Fibroblast of lung (primary cell): Measurements from ENCODE around the gene DLG3. TPM values are rescaled to one million over a fixed set of nuclear protein-coding genes. Genes with fewer than 3 reads are reported as not detected.

Experiments used
- DNase-seq, 2 donors: peaks; one replicate each; pipeline versions ENCODE4 v3.0.0 to v3.0.0-alpha.2; 2010; ENCODE audit warnings: low read depth in 2 of 2
- H2AFZ ChIP-seq: 2 replicates; pipeline ENCODE4 v1.5.1; 2012; ENCODE audit warnings: low read length, control low read depth, inconsistent platforms
- H3K27ac ChIP-seq: 2 replicates; pipeline ENCODE4 v1.5.1; 2011; ENCODE audit warnings: low read length, control low read depth; ENCODE audit not compliant: insufficient read depth
- H3K27me3 ChIP-seq: 2 replicates; pipeline ENCODE4 v1.5.1; 2011; ENCODE audit warnings: mild to moderate bottlenecking, low read length; ENCODE audit not compliant: control insufficient read depth, insufficient read depth
- H3K36me3 ChIP-seq: 2 replicates; pipeline ENCODE4 v1.5.1; 2011; ENCODE audit warnings: low read length; ENCODE audit not compliant: control insufficient read depth, insufficient read depth
- H3K4me1 ChIP-seq: 2 replicates; pipeline ENCODE4 v1.5.1; 2011; ENCODE audit warnings: low read length; ENCODE audit not compliant: control insufficient read depth, insufficient read depth; ENCODE audit errors: extremely low read depth
- H3K4me2 ChIP-seq: 2 replicates; pipeline ENCODE4 v1.5.1; 2011; ENCODE audit warnings: low read length, control low read depth; ENCODE audit not compliant: insufficient read depth; ENCODE audit errors: extremely low read depth
- H3K4me3 ChIP-seq, 4 experiments: fragments of 200-600 bp in 1 of 4; sonication (generic) in 1 of 4; replicated peaks in 1 of 4; 2 replicates each; pipeline ENCODE4 v1.5.1; 2011 to 2016; ENCODE audit warnings: low read length in 4 of 4, low read depth in 3 of 4, mild to moderate bottlenecking in 3 of 4, control low read depth in 2 of 4, inconsistent platforms in 1 of 4, mixed read lengths in 1 of 4; ENCODE audit not compliant: insufficient read depth in 1 of 4; ENCODE audit errors: control extremely low read depth in 1 of 4
- H3K79me2 ChIP-seq: 2 replicates; pipeline ENCODE4 v1.5.1; 2012; ENCODE audit warnings: mild to moderate bottlenecking, low read length, inconsistent platforms; ENCODE audit not compliant: control insufficient read depth, insufficient read depth
- H3K9ac ChIP-seq: 2 replicates; pipeline ENCODE4 v1.5.1; 2011; ENCODE audit warnings: mild to moderate bottlenecking, low read length, control low read depth; ENCODE audit not compliant: insufficient read depth
- H3K9me3 ChIP-seq: 2 replicates; pipeline ENCODE4 v1.5.1; 2012; ENCODE audit warnings: low read depth, low read length; ENCODE audit not compliant: control insufficient read depth, insufficient read depth
- H4K20me1 ChIP-seq: 2 replicates; pipeline ENCODE4 v1.5.1; 2011; ENCODE audit warnings: low read length; ENCODE audit not compliant: control insufficient read depth, insufficient read depth; ENCODE audit errors: extremely low read depth
- EZH2 ChIP-seq: IDR thresholded peaks from 2 replicates; pipeline ENCODE4 v1.5.1; 2012; ENCODE audit warnings: low read length, control low read depth, mild to moderate bottlenecking; ENCODE audit errors: missing control alignments
- polyA plus RNA-seq, 2 donors: library from polyadenylated mRNA; depleted of rRNA in 1 of 2; stranded (reverse) in 1 of 2; unstranded in 1 of 2; fragments of >200 nt; gene quantifications; 2 replicates each; pipeline ENCODE4 v1.2.1, GENCODE V29; 2011 to 2012; ENCODE audit warnings: missing spikeins in 1 of 2
- total RNA-seq: library from RNA; depleted of rRNA; stranded (reverse); fragments of >200 nt; gene quantifications from 2 replicates; pipeline ENCODE4 v1.2.1, GENCODE V29; 2014
- TF ChIP-seq, protein P1 (sequence below), 2 donors: IDR thresholded peaks in 1 of 2; conservative IDR thresholded peaks in 1 of 2; 1 replicate in 1 of 2; 2 replicates in 1 of 2; pipeline ENCODE4 v1.5.1; 2011 to 2012; ENCODE audit warnings: low read length in 2 of 2, control low read depth in 1 of 2, inconsistent platforms in 1 of 2, low read depth in 1 of 2, mild to moderate bottlenecking in 1 of 2

The DLG3 gene
- total and polyA plus RNA-seq, 2 donors (not counting 1 experiment from before 2014, with no cell fraction given): 21.0 to 24.6 TPM

DNA sequence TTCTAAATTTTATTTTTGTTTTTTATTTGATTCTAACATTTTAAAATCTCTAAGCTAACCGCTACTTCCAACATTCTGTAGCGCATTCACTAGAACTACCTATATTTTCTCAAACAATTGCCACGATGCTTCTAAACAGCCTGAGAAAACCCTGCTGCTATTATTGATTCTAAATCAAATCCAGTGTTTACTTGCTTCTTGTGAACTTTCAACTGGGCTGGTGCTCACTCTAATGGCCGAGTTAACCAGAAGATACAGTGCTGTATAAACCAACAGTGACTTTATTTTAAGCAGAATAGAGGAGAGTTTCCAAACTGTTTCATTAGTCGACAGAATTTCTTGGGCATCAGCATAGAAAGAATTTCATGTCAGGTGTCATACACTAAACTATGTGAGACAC lies 110.3 kb downstream of the DLG3 start:
- DNase-seq: no peak
- no peak overlapping the region for H3K9ac ChIP-seq
- no peaks in the 10 kb centered on the region for H3K79me2 ChIP-seq
- no peak overlapping the region for H3K4me2 ChIP-seq
- no peaks in the 10 kb centered on the region for H3K36me3 ChIP-seq
- no peak overlapping the region for H2AFZ ChIP-seq
- no peaks in the 10 kb centered on the region for H4K20me1 ChIP-seq
- TF ChIP-seq EZH2: no peak
- TF ChIP-seq, protein P1, sequence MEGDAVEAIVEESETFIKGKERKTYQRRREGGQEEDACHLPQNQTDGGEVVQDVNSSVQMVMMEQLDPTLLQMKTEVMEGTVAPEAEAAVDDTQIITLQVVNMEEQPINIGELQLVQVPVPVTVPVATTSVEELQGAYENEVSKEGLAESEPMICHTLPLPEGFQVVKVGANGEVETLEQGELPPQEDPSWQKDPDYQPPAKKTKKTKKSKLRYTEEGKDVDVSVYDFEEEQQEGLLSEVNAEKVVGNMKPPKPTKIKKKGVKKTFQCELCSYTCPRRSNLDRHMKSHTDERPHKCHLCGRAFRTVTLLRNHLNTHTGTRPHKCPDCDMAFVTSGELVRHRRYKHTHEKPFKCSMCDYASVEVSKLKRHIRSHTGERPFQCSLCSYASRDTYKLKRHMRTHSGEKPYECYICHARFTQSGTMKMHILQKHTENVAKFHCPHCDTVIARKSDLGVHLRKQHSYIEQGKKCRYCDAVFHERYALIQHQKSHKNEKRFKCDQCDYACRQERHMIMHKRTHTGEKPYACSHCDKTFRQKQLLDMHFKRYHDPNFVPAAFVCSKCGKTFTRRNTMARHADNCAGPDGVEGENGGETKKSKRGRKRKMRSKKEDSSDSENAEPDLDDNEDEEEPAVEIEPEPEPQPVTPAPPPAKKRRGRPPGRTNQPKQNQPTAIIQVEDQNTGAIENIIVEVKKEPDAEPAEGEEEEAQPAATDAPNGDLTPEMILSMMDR (conservative IDR thresholded peaks at IDR 0.05 in 1 of 2, IDR thresholded peaks at IDR 0.05 in 1 of 2; ENCODE audit: low read depth in 1 of 2, low read length in 2 of 2): no peak
- H3K27ac ChIP-seq: no peak overlapping the region
- H3K4me1 ChIP-seq: no peaks in the 10 kb centered on the region
- no peaks in the 10 kb centered on the region for H3K9me3 ChIP-seq
- no peaks in the 10 kb centered on the region for H3K27me3 ChIP-seq
- no peak overlapping the region for H3K4me3 ChIP-seq

Other genes starting within 250 kb of the DLG3 start
- not detected in 2 replicates for gene AWAT1, start 210.2 kb upstream of the DLG3 start, total RNA-seq
- not detected in 2 replicates for gene AWAT1, start 210.2 kb upstream of the DLG3 start, polyA plus RNA-seq
- under 0.01 TPM in 2 replicates for gene P2RY4, start 184.6 kb upstream of the DLG3 start, total RNA-seq
- 0.05 TPM in 1 of 2 replicates, not detected in the other for gene P2RY4, start 184.6 kb upstream of the DLG3 start, polyA plus RNA-seq
- not detected in 2 replicates for gene ARR3, start 176.5 kb upstream of the DLG3 start, total RNA-seq
- not detected in 2 replicates for gene ARR3, start 176.5 kb upstream of the DLG3 start, polyA plus RNA-seq
- gene RAB41, start 162.7 kb upstream of the DLG3 start, total RNA-seq: not detected in 2 replicates
- gene RAB41, start 162.7 kb upstream of the DLG3 start, polyA plus RNA-seq: not detected in 2 replicates
- 45.7 and 53.3 TPM in 2 replicates for gene PDZD11, start 154.9 kb upstream of the DLG3 start, total RNA-seq
- 142 and 143 TPM in 2 replicates for gene PDZD11, start 154.9 kb upstream of the DLG3 start, polyA plus RNA-seq
- gene KIF4A, start 154.7 kb upstream of the DLG3 start, total RNA-seq: 1.8 and 5.6 TPM in 2 replicates
- 7.1 and 23.0 TPM in 2 replicates for gene KIF4A, start 154.7 kb upstream of the DLG3 start, polyA plus RNA-seq
- not detected in 2 replicates for gene GDPD2, start 21.5 kb upstream of the DLG3 start, total RNA-seq
- not detected in 2 replicates for gene GDPD2, start 21.5 kb upstream of the DLG3 start, polyA plus RNA-seq